Measurements from ENCODE around the gene ESR1.

The ESR1 gene

DNA sequence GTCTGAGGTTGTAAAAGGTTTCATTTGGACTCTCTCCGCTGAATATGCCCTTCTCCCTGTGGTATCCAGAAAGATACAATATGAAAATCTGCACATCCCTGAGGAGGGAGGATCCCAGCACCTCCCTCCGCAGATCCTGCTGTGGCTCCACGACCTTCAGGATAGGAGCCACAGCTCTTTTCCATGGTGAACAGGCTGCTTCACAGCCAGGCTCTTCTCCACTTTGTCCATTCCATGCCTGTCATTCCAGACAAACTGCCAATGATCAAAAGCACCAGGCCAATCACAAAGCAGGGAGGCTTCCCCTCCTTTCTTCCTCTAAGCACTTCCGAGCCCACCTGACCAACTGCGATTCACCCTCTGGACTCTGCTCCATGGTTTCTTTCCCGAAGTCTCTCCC lies 339.8 kb downstream of the ESR1 start:
- no peak for DNase-seq

DNA sequence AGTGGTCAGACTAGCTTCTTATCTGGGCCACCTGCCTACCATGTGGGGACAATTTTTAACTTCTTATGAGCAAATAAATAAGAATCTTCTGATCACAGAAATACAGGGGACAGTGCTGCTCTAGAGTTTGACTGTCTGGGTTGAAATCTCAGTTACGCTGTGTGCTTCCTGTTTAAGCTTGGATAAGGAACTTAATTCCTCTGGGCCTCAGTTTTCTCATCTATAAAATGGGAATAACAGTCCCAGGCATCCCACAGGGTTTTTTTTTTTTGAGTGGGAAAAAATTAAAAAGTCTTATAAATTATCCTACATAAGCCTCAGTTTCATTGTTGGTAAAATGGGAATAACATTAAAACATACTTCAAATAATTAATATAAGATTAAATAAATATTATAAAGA lies 340.9 kb downstream of the ESR1 start:
- no peak for DNase-seq

DNA sequence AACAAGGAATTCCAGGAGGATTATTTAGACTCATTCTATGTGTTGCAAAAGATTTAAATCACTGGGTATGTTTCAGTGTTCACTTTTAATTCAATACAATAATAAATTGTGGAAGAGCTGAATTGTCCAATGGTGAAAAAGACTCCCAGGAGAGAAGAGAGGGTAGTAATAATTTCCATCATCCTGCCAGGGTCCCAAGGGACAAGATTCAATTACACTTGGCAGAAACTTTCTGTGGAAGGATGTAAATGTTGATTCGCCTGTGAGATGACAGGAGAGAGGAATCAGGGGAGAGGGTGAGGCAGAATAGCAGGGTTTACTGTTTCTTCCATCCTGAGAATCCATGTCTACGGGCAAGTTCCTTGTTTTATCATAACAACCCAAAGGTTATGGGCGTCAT lies 342.7 kb downstream of the ESR1 start:
- no peak for DNase-seq

GRCh38 chr6:152151920-152152319 lies 344.4 kb downstream of the ESR1 start:
- peak; percentile 22 for DNase-seq

- no peak for DNase-seq
Measured at GRCh38 chr6:152154559-152155356, 347.3 kb downstream of the ESR1 start.

DNA sequence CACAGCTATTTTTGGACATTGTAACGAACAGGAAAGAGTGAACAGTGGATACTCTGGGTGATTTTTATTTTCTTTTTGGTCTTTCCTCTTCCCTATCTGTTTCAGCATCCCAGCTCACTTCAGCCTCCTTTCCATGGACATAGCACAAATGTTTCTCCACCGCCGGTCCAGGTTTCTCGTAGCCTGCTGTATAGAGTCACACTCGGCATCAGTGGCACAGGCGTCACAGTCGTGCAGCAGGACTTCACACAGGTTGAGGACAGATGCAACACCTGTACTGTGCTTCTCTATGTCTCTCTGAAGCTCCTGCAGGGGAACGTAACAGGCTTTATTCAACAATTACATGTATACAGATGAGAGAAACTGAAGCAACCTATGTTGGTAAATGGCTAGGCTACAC lies 348.3 kb downstream of the ESR1 start:
- DNase-seq, result no peak

GRCh38 chr6:152160346-152160745 lies 352.9 kb downstream of the ESR1 start:
- DNase-seq, result no peak

GRCh38 chr6:152161501-152161900 lies 354.0 kb downstream of the ESR1 start:
- no peak for DNase-seq

DNA sequence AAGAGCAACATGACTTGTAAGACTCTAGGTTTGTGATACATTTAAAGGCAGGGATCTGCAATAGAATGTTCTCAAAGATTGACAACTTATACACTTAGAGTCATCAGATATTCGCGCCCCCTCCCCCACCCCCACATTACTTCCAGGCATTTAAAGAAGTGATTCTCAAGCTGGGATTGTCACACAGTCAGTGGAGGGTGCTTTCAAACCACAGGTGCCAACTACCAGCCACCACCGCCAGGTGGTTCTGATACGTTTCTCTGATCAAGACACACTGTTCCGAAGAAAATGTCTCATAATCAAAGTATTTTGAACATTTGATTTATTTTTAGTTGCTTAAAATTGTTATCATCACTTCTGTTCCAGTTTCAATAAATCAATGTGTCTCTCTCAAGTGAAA lies 357.5 kb downstream of the ESR1 start:
- DNase-seq, result no peak

DNA sequence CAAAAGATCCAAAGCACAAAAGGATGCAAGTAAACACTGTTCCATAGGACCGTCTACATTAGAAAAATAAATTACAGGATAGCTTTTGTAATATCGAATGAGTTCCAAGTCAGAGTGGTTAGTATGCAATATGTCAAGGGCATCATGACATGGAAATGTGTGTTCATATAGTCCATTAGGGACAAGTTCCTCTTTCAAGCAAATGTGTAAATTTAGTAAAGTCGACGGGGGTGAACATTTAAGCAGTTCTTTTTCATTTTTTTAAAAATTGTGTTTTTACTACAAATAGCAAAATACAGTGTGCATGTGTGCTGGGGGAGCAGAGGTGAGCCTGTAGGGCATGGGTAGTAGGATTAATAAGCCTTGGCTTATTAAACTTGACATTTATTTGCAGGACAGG lies 359.0 kb downstream of the ESR1 start:
- DNase-seq, result peak; percentile 27

DNA sequence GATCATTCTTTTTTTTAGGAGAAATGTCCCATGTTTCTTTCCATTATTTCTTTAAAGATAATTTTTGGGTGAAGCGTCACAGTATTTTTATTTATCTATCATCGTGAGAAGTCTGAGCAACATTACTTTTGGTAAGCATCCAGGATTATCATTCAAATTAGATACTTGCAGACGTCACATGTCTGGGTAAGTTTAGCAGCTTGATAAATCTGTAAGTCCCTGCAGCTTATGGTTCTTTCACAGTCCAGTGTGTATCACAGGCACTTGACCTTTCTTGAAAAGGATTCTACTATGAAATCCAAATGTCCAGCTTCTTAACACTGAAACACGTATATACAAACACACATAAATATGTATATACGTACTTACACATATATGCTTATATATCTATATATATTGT lies 359.4 kb downstream of the ESR1 start:
- no peak for DNase-seq

DNA sequence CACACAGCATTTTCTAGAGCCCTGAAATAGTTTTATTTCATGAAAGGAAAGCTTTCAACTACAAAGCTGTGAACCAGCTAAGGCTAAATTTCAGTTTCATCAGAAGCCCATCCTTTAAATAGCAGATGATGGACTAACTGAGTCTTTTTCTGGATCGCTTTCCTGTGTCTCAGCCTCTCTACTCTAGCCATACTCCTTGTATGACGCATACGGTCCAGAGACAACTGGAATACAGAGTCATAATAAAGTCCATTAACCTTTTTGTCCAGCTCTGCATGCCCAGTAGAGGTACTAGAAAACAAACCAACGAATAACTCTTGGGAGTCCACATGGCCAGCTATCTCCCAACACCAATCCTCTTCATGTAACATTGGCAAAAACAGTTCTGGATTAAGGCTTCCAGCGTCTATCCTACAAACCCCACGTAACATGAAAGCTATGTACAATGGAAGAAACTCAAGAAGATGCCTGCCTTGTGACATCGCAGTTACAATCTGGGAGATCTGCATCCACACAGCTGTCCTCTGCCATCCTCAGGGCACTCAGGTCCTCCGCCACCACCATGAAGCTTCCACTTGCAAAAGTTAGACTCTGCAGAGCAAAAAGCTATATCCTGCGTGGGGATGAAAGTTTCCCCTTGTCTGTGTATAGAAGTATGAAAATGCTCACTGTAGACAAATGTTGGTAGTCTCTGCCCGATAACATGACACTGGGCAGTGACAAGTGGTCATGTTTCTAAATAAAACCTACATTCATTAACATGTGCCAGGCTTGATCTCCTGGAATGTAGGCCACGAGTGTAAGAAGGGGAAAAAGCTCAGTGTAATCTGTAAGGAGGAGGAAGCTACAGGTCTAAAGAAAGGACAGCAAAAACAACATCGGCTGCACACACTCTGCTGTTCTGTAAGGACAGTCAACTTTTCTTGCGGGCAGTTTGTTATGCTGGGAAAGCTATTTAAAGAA lies 360.4 kb downstream of the ESR1 start:
- DNase-seq, result no peak

GRCh38 chr6:152170313-152170701 lies 362.8 kb downstream of the ESR1 start:
- no peak for DNase-seq

DNA sequence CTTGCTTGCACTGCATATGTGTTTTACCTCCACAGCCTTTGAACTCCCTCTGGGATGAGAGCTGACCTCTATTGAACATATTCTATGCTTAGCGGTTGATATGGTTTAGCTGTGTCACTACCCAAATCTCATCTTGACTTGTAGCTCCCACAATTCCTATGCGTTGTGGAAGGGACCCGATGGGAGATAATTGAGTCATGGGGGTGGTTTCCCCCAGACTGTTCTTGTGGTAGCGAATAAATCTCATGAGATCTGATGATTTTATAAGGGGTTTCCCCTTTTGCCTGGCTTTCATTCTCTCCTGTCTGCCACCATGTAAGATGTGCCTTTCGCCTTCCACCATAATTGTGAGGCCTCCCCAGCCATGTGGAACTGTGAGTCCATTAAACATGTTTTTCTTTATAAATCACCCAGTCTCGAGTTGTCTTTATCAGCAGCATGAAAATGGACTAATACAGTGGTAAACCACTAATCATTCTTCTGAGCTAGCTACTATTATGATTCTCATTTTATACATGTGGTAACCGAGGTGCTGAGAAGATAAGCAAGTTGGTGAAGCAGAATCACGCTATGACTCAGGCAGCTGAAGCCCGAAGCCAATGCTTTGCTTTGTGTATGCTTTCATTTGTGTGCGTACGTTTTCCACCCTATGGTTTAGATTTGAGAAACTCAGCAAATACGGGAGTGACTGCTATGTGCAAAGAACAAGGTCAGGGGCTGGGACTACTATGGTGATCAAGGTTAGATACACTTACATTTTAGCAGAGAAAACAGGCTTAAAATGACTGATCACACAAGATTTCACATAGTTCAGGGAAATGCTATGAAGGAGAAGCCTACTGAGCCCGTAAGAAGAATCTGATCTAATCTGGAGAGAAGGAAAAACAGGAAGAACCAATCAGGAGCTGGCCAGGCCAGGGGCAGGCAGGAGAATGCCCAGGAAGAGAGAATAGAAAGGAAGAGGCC lies 363.5 kb downstream of the ESR1 start:
- DNase-seq, result no peak

GRCh38 chr6:152173321-152173720 lies 365.8 kb downstream of the ESR1 start:
- DNase-seq, result no peak

- DNase-seq, result no peak
Measured at GRCh38 chr6:152173957-152174356, 366.5 kb downstream of the ESR1 start.

DNA sequence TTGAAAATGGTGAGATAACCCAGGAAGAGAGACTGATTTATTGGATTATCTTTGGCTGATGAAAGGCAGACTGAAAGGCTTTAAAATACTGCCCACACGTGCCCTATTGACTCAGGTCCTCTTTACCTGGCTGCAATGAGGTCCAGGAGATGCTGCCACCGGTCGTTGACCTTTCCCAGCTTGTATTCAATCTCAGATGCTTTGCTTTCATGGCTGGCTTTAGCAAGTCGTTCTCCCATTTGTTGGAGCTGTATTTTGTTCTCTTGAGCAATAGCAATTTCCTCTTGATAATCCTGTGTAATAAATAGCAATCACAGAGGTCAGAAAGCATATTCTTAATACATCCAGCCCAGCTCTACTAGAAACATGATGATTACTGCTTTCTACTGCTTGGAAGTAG lies 368.8 kb downstream of the ESR1 start:
- DNase-seq, result no peak
